Measurements from ENCODE around the gene KRTDAP. TPM values are rescaled to one million over a fixed set of nuclear protein-coding genes. Genes with fewer than 3 reads are reported as not detected.

KRTDAP gene
- total and polyA plus RNA-seq, 10 of the 15 experiments (the other 5 are each of a cell fraction or from before 2014, with no cell fraction given), result 0.23 TPM; not detected in 9

GRCh38 chr19:35498220-35498619, 8.0 kb upstream of the KRTDAP start:
- BruUV-seq (replicated peaks), result no TSS peak
- no peak overlapping the region for H3K4me3 ChIP-seq
- ChIA-PET POLR2A (no interaction called here), CTCF (interaction anchor here (1.2 to 5.5 kb wide), 2 partner anchors 10 to 94 kb away, joined by 4 to 87 read pairs; no protein-coding TSS in a partner anchor), SMC1A (ENCODE audit: uncharacterized antibody, unreplicated experiment) (interaction anchor here (1.4 to 4.2 kb wide), 4 partner anchors 8 to 145 kb away, joined by 6 to 44 read pairs (median 8); no protein-coding TSS in a partner anchor), RAD21 (ENCODE audit: unreplicated experiment) (interaction anchor here (0.6 kb wide), 1 partner anchor 144 kb away, joined by 3 read pairs; no protein-coding TSS in a partner anchor)
- in situ Hi-C loops (cut with MboI), result no loop called here
- no peak overlapping the region for H3K27ac ChIP-seq (ENCODE audit: control insufficient read depth, insufficient read depth)
- intact Hi-C loops (cut with micrococcal nuclease; ENCODE audit: unreplicated experiment), result loop anchor here (10.0 kb wide), 1 partner anchor 233 kb away; the partner anchor contains the start of gene USF2
- no peak overlapping the region for H3K4me2 ChIP-seq (ENCODE audit: control insufficient read depth, insufficient read depth)
- H3K79me2 ChIP-seq (ENCODE audit: control insufficient read depth, insufficient read depth, low read length), result no peaks in the 10 kb centered on the region
- H3K9me3 ChIP-seq (replicated peaks; ENCODE audit: control insufficient read depth, insufficient read depth, low read length), result no peaks in the 10 kb centered on the region
- DNase-seq (ENCODE audit: low read depth, low spot score) (no peak), FAIRE-seq (no peak), ATAC-seq (no peak)
- WGBS (ENCODE audit: insufficient coverage, insufficient replicate concordance, low lambda C conversion rate, missing lambda C conversion rate), result 40% methylated on average over 3 of the region's 3 CpGs
- H2AFZ ChIP-seq (ENCODE audit: control insufficient read depth, low read depth, low read length), result no peak overlapping the region
- no peaks in the 10 kb centered on the region for H4K20me1 ChIP-seq (ENCODE audit: control insufficient read depth, insufficient read depth)
- no peak for TF ChIP-seq NBN (IDR thresholded peaks at IDR 0.05)
- no peak for TF ChIP-seq PRDM15 (CRISPR knock-in tag; IDR thresholded peaks at IDR 0.05)
- no peak for TF ChIP-seq TCF12 (IDR thresholded peaks at IDR 0.05; ENCODE audit: low read depth, low read length)
- TF ChIP-seq EZH2 (IDR thresholded peaks at IDR 0.05; ENCODE audit: borderline replicate concordance, control insufficient read depth, low read depth, low read length), result no peak
- TF ChIP-seq WRNIP1 (IDR thresholded peaks at IDR 0.05; ENCODE audit: borderline replicate concordance, low read depth, low read length), result no peak
- no peak for TF ChIP-seq IRF4 (IDR thresholded peaks at IDR 0.05; ENCODE audit: low read depth, low read length)
- TF ChIP-seq PAX5 (IDR thresholded peaks at IDR 0.05; ENCODE audit: borderline replicate concordance, low read depth, low read length), result no peak
- H3K27me3 ChIP-seq (replicated peaks in 1 of 2; ENCODE audit: control insufficient read depth in 2 of 2, insufficient read depth in 2 of 2, low read length in 1 of 2), result no peaks in the 10 kb centered on the region
- H3K9ac ChIP-seq (ENCODE audit: control insufficient read depth, insufficient read depth, low read length), result no peak overlapping the region
- H3K36me3 ChIP-seq (ENCODE audit: control insufficient read depth in 2 of 2, insufficient read depth in 2 of 2, low read length in 1 of 2), result no peaks in the 10 kb centered on the region
- H3K4me1 ChIP-seq (ENCODE audit: control insufficient read depth, insufficient read depth, low read length), result peaks cover 13% of the 10 kb centered on the region

Measured in GM12878 (cell line).